GM10248 (cell line): Measurements from ENCODE around the gene STOX2.
"Not testable (repeated sequence)": the region's sequence is repeated elsewhere in the genome, so short reads cannot be mapped to it uniquely, and the experiment has no call there.

Experiments used
- CTCF ChIA-PET: fragments of 300-600 bp; sonication (Branson Sonifier 250); formaldehyde crosslinking; extraction: SDS; loops from one replicate; lab custom pipeline; 2021; ENCODE audit warnings: antibody characterized with exemption; lab: Yijun Ruan, JAX
- POLR2A ChIA-PET: fragments of 350-650 bp; sonication (Branson Sonifier 250); formaldehyde crosslinking; extraction: SDS; loops from one replicate; lab custom pipeline; 2020; ENCODE audit warnings: antibody characterized with exemption; lab: Yijun Ruan, JAX
- DNase-seq: peaks from one replicate; pipeline ENCODE4 v3.0.0; 2012; ENCODE audit errors: extremely low spot score
- TF ChIP-seq, protein P1 (sequence below): IDR thresholded peaks from 2 replicates; pipeline ENCODE4 v1.5.1; 2012; ENCODE audit warnings: mild to moderate bottlenecking, low read depth; ENCODE audit errors: extremely low read depth, missing control alignments, control extremely low read depth

STOX2 gene

DNA sequence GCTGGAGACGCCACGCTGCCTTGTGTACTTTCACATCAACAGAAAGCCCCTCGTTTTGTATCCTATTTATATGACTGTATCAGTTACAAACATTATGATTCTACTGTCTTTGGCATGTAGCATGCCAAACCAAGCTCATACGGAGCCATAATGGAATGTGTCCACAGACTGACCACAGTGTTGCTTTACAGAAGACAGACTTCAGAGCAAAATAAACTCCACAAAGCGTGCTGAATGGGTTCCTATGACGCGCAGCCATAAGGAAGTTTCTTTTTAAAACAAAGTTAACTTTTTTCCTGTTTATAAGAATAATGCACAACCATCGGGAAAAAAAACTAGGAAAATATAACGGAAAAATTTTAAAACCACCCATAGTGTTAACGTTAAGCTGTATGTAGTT lies 136.0 kb downstream of the STOX2 start:
- POLR2A ChIA-PET = no interaction called here
- TF ChIP-seq, protein P1, sequence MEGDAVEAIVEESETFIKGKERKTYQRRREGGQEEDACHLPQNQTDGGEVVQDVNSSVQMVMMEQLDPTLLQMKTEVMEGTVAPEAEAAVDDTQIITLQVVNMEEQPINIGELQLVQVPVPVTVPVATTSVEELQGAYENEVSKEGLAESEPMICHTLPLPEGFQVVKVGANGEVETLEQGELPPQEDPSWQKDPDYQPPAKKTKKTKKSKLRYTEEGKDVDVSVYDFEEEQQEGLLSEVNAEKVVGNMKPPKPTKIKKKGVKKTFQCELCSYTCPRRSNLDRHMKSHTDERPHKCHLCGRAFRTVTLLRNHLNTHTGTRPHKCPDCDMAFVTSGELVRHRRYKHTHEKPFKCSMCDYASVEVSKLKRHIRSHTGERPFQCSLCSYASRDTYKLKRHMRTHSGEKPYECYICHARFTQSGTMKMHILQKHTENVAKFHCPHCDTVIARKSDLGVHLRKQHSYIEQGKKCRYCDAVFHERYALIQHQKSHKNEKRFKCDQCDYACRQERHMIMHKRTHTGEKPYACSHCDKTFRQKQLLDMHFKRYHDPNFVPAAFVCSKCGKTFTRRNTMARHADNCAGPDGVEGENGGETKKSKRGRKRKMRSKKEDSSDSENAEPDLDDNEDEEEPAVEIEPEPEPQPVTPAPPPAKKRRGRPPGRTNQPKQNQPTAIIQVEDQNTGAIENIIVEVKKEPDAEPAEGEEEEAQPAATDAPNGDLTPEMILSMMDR = no peak
- CTCF ChIA-PET = interaction anchor here (1.2 to 1.4 kb wide), 2 partner anchors 8 to 10 kb away, joined by 3 read pairs; no protein-coding TSS in a partner anchor
- no peak for DNase-seq

- CTCF ChIA-PET = interaction anchor here (1.3 kb wide), 1 partner anchor 14 kb away, joined by 3 read pairs; no protein-coding TSS in a partner anchor
- no peak for DNase-seq
- TF ChIP-seq, protein P1 = no peak
- POLR2A ChIA-PET = no interaction called here
Observed at GRCh38 chr4:184046148-184046547, 141.0 kb downstream of the STOX2 start.

- DNase-seq, POLR2A ChIA-PET, CTCF ChIA-PET: not testable (repeated sequence)
Observed at GRCh38 chr4:184051262-184051661, 146.2 kb downstream of the STOX2 start.

DNA sequence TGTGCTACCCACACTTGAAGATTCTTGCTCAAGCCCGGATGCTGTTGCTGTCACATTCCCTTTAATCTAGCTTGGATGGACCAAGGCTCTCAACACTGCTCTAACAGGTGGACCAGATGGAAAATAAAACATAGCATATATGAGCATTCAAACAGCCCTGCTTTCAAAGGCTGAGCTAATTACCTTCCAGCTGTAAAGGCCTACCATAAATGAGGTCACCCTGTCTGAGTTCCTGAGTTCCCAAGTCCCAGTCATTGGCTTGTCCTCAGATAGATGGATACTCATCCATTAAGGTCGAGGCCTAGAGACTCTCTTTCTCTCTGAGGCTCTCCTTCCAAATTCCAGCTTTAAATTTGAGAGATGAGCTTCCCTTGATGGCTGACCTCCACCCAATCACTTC lies 147.5 kb downstream of the STOX2 start:
- ChIA-PET CTCF (no interaction called here), POLR2A (no interaction called here)
- TF ChIP-seq, protein P1 = no peak
- no peak for DNase-seq

DNA sequence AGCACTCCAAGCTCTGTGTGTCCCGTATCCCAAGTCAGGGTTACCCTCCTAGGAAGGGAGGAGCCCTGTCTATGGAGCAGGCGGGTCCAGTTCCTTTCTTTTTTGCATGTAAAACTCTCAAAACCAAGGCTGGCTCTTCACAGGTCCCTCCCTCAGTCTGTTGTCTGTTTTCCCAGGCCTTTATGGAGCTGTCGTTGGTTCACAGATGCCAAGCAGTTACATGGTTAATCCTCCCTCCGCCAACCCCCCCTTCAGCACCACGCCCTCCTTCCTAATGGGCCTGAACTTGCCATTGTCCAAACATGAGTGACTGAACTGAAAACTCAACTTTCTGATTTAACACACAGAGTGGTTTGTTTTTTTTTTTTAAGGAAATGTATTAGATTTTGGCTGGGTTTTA lies 148.3 kb downstream of the STOX2 start:
- CTCF ChIA-PET = no interaction called here
- POLR2A ChIA-PET = no interaction called here
- DNase-seq = no peak
- TF ChIP-seq, protein P1 = no peak

DNA sequence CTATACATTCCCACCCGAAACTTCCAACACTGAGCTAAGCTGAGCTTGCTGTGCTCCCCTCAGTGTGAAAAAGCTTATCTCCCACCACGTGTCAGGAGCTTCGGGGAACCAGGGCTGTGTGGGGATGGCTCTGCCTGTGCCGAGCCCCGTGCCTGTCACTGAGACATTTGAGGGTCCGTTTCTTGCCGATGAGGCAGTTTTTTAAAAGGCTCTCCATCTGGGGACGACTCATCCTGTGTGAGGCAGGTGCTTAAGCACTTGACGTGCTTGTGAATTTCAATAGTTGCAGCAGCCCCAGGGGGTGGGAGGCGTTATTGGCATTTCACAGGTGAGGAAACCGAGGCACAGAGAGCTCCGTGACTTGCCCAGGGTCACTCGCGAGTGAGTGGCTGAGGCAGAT lies 151.8 kb downstream of the STOX2 start:
- ChIA-PET POLR2A (no interaction called here), CTCF (no interaction called here)
- TF ChIP-seq, protein P1 = no peak
- DNase-seq = no peak

DNA sequence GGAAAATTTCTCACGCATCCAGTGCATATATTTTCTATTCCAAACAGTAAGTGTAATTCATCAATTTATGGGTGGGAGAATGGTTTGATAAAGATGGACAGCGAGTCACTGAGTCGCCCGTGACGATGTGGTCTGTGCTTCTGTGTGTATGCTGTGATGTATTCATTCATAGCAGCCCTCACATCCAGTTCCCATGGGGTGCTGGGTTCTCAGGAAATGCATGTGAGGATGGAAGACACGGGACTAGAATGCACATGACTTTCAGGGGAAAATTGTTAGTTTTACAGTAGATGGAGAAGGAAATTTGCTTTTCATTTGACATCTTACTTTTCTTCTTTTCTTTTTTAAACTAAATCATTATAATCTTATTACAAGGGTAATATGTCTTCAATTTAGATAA lies 152.9 kb downstream of the STOX2 start:
- POLR2A ChIA-PET = no interaction called here
- CTCF ChIA-PET = no interaction called here
- TF ChIP-seq, protein P1 = no peak
- no peak for DNase-seq
